GM12891 (cell line): ENCODE data around the gene SART3.

Experiments used
- POLR2A ChIP-seq: IDR thresholded peaks from 2 replicates; pipeline ENCODE4 v1.6.1; 2011; ENCODE audit warnings: low read depth, low read length, control low read depth
- POLR2AphosphoS5 ChIP-seq: IDR thresholded peaks from 2 replicates; pipeline ENCODE4 v1.6.1; 2011; ENCODE audit warnings: low read depth, low read length, control low read depth
- TAF1 ChIP-seq: IDR thresholded peaks from 2 replicates; pipeline ENCODE4 v1.6.1; 2011; ENCODE audit warnings: low read depth, low read length, control low read depth

DNA sequence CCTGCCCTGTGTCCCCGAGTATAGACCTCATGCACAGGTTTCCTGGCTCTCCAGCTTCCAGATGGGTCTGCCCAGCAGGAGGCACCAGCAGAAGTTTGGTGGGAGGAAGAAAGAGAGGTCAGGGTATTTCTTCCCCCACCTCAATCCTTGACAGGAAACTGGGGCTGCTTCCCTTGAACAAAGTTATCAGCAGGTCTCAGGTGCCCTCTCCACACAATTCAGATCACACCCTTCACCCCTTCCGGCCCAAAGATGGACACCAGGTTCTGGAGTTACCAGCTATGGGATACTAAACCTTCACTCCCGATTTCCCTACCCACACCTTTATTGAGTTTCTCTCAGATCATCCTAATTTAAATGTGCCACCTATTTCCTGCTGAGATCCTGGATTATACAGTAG, 1.2 kb downstream of the SART3 start:
- no peak for TF ChIP-seq POLR2AphosphoS5
- no peak for TF ChIP-seq POLR2A
- TF ChIP-seq TAF1 = no peak
